Mesodermal cell (in vitro differentiated cells): ENCODE results near the gene CDCA7.

Experiments
- H3K27ac ChIP-seq: 2 replicates; pipeline ENCODE4 v1.7.0; 2013; ENCODE audit warnings: mild to moderate bottlenecking, low read depth, low read length, moderate library complexity; ENCODE audit not compliant: severe bottlenecking
- H3K36me3 ChIP-seq: 2 replicates; pipeline ENCODE4 v1.7.1; 2013; ENCODE audit warnings: mild to moderate bottlenecking, low read length, moderate library complexity; ENCODE audit not compliant: control insufficient read depth, insufficient read depth
- H3K4me1 ChIP-seq: one replicate; pipeline ENCODE4 v1.7.1; 2013; ENCODE audit warnings: mild to moderate bottlenecking, low read length; ENCODE audit not compliant: insufficient read depth, control insufficient read depth, poor library complexity, severe bottlenecking
- H3K4me3 ChIP-seq: 2 replicates; pipeline ENCODE4 v1.7.0; 2013; ENCODE audit warnings: low read length, control low read depth, mild to moderate bottlenecking; ENCODE audit not compliant: insufficient read depth, poor library complexity, severe bottlenecking; ENCODE audit errors: extremely low read depth
- H3K9me3 ChIP-seq: 2 replicates; pipeline ENCODE4 v1.7.1; 2013; ENCODE audit warnings: mild to moderate bottlenecking, low read length, moderate library complexity; ENCODE audit not compliant: control insufficient read depth
- WGBS, 2 experiments: methylation state at CpG; one replicate each; pipeline ENCODE4 v1.1.5; 2013; ENCODE audit warnings: missing lambda C conversion rate in 2 of 2; ENCODE audit not compliant: insufficient coverage in 2 of 2; 5-methylcytosine and 5-hydroxymethylcytosine counted together

Gene CDCA7

GRCh38 chr2:173401716-173402326 is 47.1 kb downstream of the CDCA7 start:
- H3K27ac ChIP-seq: no peak overlapping the region
- no peaks in the 10 kb centered on the region for H3K36me3 ChIP-seq
- WGBS, 2 experiments: 8 to 17% methylated on average over 2 to 5 of the region's 7 CpGs
- H3K4me1 ChIP-seq: no peaks in the 10 kb centered on the region
- H3K9me3 ChIP-seq: no peaks in the 10 kb centered on the region
- H3K4me3 ChIP-seq: peak overlapping the region; percentile 7

- Histone ChIP-seq H3K4me3 (no peak overlapping the region), H3K36me3 (no peaks in the 10 kb centered on the region), H3K4me1 (no peaks in the 10 kb centered on the region), H3K9me3 (no peaks in the 10 kb centered on the region), H3K27ac (no peak overlapping the region)
- 0 to 5% methylated on average over 17 to 19 of the region's 21 CpGs for WGBS, 2 experiments
Measured at GRCh38 chr2:173402405-173402974, 47.8 kb downstream of the CDCA7 start.

GRCh38 chr2:173404841-173405750 is 50.4 kb downstream of the CDCA7 start:
- Histone ChIP-seq H3K9me3 (no peaks in the 10 kb centered on the region), H3K27ac (no peak overlapping the region), H3K4me1 (no peaks in the 10 kb centered on the region), H3K36me3 (no peaks in the 10 kb centered on the region), H3K4me3 (no peak overlapping the region)
- 72 to 77% methylated on average over 5 to 7 of the region's 8 CpGs for WGBS, 2 experiments

GRCh38 chr2:173407176-173407575 is 52.5 kb downstream of the CDCA7 start:
- no peak overlapping the region for H3K27ac ChIP-seq
- no peaks in the 10 kb centered on the region for H3K4me1 ChIP-seq
- H3K4me3 ChIP-seq: no peak overlapping the region
- H3K9me3 ChIP-seq: no peaks in the 10 kb centered on the region
- 89 to 92% methylated on average over 3 to 5 of the region's 5 CpGs for WGBS, 2 experiments
- H3K36me3 ChIP-seq: no peaks in the 10 kb centered on the region

GRCh38 chr2:173407646-173408045 is 53.0 kb downstream of the CDCA7 start:
- Histone ChIP-seq H3K36me3 (no peaks in the 10 kb centered on the region), H3K9me3 (no peaks in the 10 kb centered on the region), H3K27ac (no peak overlapping the region), H3K4me1 (no peaks in the 10 kb centered on the region), H3K4me3 (no peak overlapping the region)
- 80 to 100% methylated on average over 1 of the region's 4 CpGs for WGBS, 2 experiments

- Histone ChIP-seq H3K4me1 (no peaks in the 10 kb centered on the region), H3K36me3 (no peaks in the 10 kb centered on the region), H3K4me3 (no peak overlapping the region), H3K9me3 (no peaks in the 10 kb centered on the region), H3K27ac (no peak overlapping the region)
- 83 to 100% methylated on average over 1 to 2 of the region's 3 CpGs for WGBS, 2 experiments
Measured at GRCh38 chr2:173410579-173410978, 55.9 kb downstream of the CDCA7 start.

GRCh38 chr2:173412628-173413027 is 58.0 kb downstream of the CDCA7 start:
- H3K4me3 ChIP-seq: no peak overlapping the region
- H3K36me3 ChIP-seq: no peaks in the 10 kb centered on the region
- H3K9me3 ChIP-seq: no peaks in the 10 kb centered on the region
- no peaks in the 10 kb centered on the region for H3K4me1 ChIP-seq
- no peak overlapping the region for H3K27ac ChIP-seq
- WGBS, 2 experiments: no CpG with 5 or more reads among the region's 1 CpG

GRCh38 chr2:173414823-173415322 is 60.2 kb downstream of the CDCA7 start:
- Histone ChIP-seq H3K27ac (no peak overlapping the region), H3K4me3 (no peak overlapping the region), H3K36me3 (no peaks in the 10 kb centered on the region), H3K9me3 (no peaks in the 10 kb centered on the region), H3K4me1 (no peaks in the 10 kb centered on the region)
- WGBS, 2 experiments: 60 to 100% methylated on average over 1 of the region's 1 CpG

GRCh38 chr2:173415431-173416381 is 61.0 kb downstream of the CDCA7 start:
- H3K36me3 ChIP-seq: no peaks in the 10 kb centered on the region
- no peaks in the 10 kb centered on the region for H3K9me3 ChIP-seq
- 88 to 94% methylated on average over 21 to 23 of the region's 31 CpGs for WGBS, 2 experiments
- no peak overlapping the region for H3K4me3 ChIP-seq
- no peak overlapping the region for H3K27ac ChIP-seq
- H3K4me1 ChIP-seq: no peaks in the 10 kb centered on the region
